Thoracic aorta (tissue), 2 donors: Measurements from ENCODE around the gene GALNT10. TPM values are rescaled to one million over a fixed set of nuclear protein-coding genes. Genes with fewer than 3 reads are reported as not detected.

Source experiments
- ATAC-seq: fragments of 150-250 bp; one replicate; pipeline ENCODE4 v1.8.0; 2017; ENCODE audit warnings: low read depth; ENCODE audit not compliant: insufficient number of reproducible peaks, low FRiP score
- DNase-seq: peaks from one replicate; pipeline ENCODE4 v3.0.0-alpha.2; 2020; ENCODE audit warnings: low spot score
- H3K27ac ChIP-seq, 2 donors: fragments of 200-600 bp; sonication (generic); 1 replicate in 1 of 2; 2 replicates in 1 of 2; pipeline ENCODE4 v1.5.1; 2016; ENCODE audit warnings: mild to moderate bottlenecking in 2 of 2, moderate library complexity in 2 of 2
- H3K27me3 ChIP-seq: fragments of 200-600 bp; sonication (generic); replicated peaks from 2 replicates; pipeline ENCODE4 v1.6.0; 2016; ENCODE audit warnings: mild to moderate bottlenecking; ENCODE audit not compliant: insufficient read depth
- H3K36me3 ChIP-seq: fragments of 200-600 bp; sonication (generic); one replicate; pipeline ENCODE4 v1.5.1; 2016
- H3K4me1 ChIP-seq, 2 donors: fragments of 200-600 bp; sonication (generic); 1 replicate in 1 of 2; 2 replicates in 1 of 2; pipeline versions ENCODE4 v1.5.1 to v1.6.0; 2016; ENCODE audit warnings: low read depth in 2 of 2, mild to moderate bottlenecking in 1 of 2; ENCODE audit not compliant: control insufficient read depth in 1 of 2
- H3K4me3 ChIP-seq: fragments of 200-600 bp; sonication (generic); 2 replicates; pipeline ENCODE4 v1.5.1; 2016; ENCODE audit warnings: mild to moderate bottlenecking
- H3K9me3 ChIP-seq: fragments of 200-600 bp; sonication (generic); 2 replicates; pipeline ENCODE4 v1.5.1; 2016
- total RNA-seq, 2 donors: library from RNA; depleted of rRNA; stranded (reverse); fragments of >200 nt; gene quantifications; one replicate each; pipeline versions ENCODE4 v1.1.0 to v1.2.3, GENCODE V29; 2016
- TF ChIP-seq, protein P1 (sequence below): fragments of 200-600 bp; sonication (generic); IDR thresholded peaks from one replicate; pipeline ENCODE4 v1.5.1; 2019; ENCODE audit warnings: antibody characterized with exemption

The GALNT10 gene
- total RNA-seq, 2 donors from 2014 or later = 43.0 to 52.7 TPM

DNA sequence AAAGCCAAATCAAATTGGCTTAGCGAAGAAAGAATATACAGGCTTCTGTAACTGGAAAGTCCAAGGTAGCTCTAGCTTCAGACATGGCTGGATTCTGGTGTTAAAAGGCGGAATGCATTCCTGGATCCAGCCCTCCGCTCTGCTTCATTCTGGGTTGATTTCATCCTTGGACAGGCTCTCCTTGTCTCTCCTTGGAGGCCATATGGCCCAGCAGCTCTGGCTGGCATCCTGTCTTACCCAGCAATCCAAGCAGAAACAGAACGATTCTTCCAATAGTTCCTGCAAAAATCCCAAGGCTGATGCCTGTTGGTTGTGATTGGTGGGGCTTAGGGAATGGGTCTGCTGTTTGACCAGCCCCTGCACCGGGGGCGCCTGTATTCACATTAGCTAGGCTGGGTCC lies 218.3 kb downstream of the GALNT10 start:
- no peak overlapping the region for H3K4me3 ChIP-seq
- peaks cover 8% of the 10 kb centered on the region for H3K36me3 ChIP-seq
- peaks cover 3 to 10% of the 10 kb centered on the region in 2 donors for H3K4me1 ChIP-seq
- H3K9me3 ChIP-seq = no peaks in the 10 kb centered on the region
- no peak for ATAC-seq
- H3K27ac ChIP-seq = no peak overlapping the region
- TF ChIP-seq, protein P1, sequence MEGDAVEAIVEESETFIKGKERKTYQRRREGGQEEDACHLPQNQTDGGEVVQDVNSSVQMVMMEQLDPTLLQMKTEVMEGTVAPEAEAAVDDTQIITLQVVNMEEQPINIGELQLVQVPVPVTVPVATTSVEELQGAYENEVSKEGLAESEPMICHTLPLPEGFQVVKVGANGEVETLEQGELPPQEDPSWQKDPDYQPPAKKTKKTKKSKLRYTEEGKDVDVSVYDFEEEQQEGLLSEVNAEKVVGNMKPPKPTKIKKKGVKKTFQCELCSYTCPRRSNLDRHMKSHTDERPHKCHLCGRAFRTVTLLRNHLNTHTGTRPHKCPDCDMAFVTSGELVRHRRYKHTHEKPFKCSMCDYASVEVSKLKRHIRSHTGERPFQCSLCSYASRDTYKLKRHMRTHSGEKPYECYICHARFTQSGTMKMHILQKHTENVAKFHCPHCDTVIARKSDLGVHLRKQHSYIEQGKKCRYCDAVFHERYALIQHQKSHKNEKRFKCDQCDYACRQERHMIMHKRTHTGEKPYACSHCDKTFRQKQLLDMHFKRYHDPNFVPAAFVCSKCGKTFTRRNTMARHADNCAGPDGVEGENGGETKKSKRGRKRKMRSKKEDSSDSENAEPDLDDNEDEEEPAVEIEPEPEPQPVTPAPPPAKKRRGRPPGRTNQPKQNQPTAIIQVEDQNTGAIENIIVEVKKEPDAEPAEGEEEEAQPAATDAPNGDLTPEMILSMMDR = no peak
- H3K27me3 ChIP-seq = no peaks in the 10 kb centered on the region
- DNase-seq = no peak

DNA sequence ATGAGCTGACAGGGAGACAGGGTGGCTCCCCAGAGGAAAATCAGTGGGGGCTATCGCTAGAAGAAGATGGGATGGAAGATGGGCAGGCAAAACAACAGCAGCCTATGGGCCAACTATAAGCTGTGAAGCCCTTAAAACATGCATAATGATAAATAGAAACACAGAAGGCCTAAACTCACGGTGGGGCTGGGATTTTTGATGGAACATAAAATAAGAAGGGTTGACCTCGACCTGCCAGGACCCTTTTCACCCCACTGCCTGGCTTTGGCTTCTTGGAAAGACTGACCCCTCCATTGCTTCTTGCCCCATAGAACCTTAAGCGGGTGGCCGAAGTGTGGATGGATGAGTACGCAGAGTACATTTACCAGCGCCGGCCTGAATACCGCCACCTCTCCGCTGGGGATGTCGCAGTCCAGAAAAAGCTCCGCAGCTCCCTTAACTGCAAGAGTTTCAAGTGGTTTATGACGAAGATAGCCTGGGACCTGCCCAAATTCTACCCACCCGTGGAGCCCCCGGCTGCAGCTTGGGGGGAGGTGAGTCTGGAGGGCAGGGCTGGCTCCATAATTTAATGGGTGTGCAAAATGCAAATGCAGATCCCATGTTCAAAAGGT lies 218.8 kb downstream of the GALNT10 start:
- ATAC-seq = no peak
- H3K27ac ChIP-seq = no peak overlapping the region
- peaks cover 8% of the 10 kb centered on the region for H3K36me3 ChIP-seq
- H3K4me3 ChIP-seq = no peak overlapping the region
- TF ChIP-seq, protein P1 = no peak
- DNase-seq = no peak
- no peaks in the 10 kb centered on the region for H3K9me3 ChIP-seq
- no peaks in the 10 kb centered on the region for H3K27me3 ChIP-seq
- peaks cover 3 to 10% of the 10 kb centered on the region in 2 donors for H3K4me1 ChIP-seq

DNA sequence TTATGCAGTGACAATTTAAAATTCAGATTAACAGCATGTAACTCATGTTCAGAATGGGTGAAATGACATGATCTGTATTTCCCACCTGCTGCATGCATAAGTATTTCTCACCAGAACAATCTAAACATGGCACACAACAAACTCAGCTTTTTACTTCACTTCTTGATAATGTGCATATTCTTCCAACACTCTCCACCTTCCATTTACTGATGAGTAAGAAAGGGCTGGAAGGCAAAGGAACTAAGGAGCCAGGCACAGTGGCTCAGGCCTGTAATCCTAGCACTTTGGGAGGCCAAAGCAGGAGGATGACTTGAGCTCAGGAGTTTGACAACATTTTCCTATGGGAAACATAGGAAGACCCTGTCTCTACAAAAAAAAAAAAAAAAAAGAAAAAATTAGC lies 219.5 kb downstream of the GALNT10 start:
- DNase-seq = no peak
- Histone ChIP-seq H3K27ac (no peak overlapping the region), H3K27me3 (no peaks in the 10 kb centered on the region), H3K9me3 (no peaks in the 10 kb centered on the region), H3K36me3 (peaks cover 8% of the 10 kb centered on the region), H3K4me3 (no peak overlapping the region), H3K4me1 (peaks cover under 1 to 5% of the 10 kb centered on the region in 2 donors)
- TF ChIP-seq, protein P1 = no peak
- ATAC-seq = no peak

DNA sequence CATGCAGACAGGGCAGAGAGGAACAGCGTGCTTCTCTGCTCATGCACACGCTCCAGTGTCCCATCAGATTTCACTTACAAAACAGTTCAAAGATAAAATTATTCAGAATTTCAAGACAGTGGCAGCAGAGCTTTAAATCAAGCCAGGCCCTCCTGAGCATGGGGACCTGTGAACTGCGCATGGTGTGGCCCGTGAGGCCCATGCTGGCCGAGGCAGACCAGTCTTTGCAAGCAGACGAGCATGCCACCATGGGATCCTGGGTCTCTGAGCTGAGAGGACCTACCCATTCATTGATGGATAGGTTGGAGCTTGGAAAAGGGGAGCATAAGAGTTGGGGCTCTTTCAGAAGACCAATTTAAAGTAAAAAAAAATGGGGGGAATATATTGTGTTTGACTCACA lies 220.3 kb downstream of the GALNT10 start:
- TF ChIP-seq, protein P1 = no peak
- DNase-seq = no peak
- no peak for ATAC-seq
- Histone ChIP-seq H3K9me3 (no peaks in the 10 kb centered on the region), H3K27ac (no peak overlapping the region), H3K4me3 (no peak overlapping the region), H3K4me1 (no peaks in the 10 kb centered on the region), H3K27me3 (no peaks in the 10 kb centered on the region), H3K36me3 (peaks cover 8% of the 10 kb centered on the region)

DNA sequence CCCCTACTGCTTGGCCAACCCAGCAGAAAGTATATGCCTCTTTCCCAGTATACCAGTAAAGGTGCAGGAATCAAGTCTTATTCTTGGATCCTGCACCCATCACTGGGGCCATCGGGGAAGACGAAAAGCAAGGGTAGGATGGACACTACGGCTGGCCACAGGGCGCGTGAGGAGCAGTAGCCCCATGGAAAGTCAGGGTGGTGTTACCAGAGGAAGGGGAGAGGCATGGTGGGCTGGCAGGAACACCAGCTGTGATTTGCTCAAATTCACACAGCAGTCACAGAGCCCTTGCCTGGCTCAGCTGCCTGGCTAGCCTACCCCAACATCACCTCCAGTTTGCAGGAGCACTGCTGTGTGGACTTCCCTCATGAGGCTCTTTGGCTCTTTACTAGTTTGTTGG lies 220.8 kb downstream of the GALNT10 start:
- DNase-seq (no peak), ATAC-seq (no peak)
- Histone ChIP-seq H3K27ac (no peak overlapping the region), H3K27me3 (no peaks in the 10 kb centered on the region), H3K36me3 (peaks cover 8% of the 10 kb centered on the region), H3K4me1 (no peaks in the 10 kb centered on the region), H3K4me3 (no peak overlapping the region), H3K9me3 (no peaks in the 10 kb centered on the region)
- TF ChIP-seq, protein P1 = no peak
